ENCODE data around the gene HOXB5.

GRCh38 chr17:48548523-48549280, 44.9 kb downstream of the HOXB5 start:
- TF ChIP-seq CTCF (IDR thresholded peaks at IDR 0.05), result no peak
- TF ChIP-seq POLR2A (IDR thresholded peaks at IDR 0.05), result no peak
